Left ventricle myocardium superior (tissue), 1 donor: ENCODE measurements around the gene TOGARAM2. TPM values are rescaled to one million over a fixed set of nuclear protein-coding genes. Genes with fewer than 3 reads are reported as not detected.
"Not testable (repeated sequence)": the region's sequence is repeated elsewhere in the genome, so short reads cannot be mapped to it uniquely, and the experiment has no call there.

Source experiments
- ATAC-seq: fragments of 200-7000 bp; cut with Tn5 transposase; one replicate; pipeline ENCODE4 v1.9.1; 2020; ENCODE audit warnings: mild to moderate bottlenecking, moderate library complexity
- DNase-seq: peaks from one replicate; pipeline ENCODE4 v3.0.0-alpha.2; 2020
- intact Hi-C: fragments of 100-400 bp; cut with micrococcal nuclease; formaldehyde crosslinking; loops from one replicate; pipeline ENCODE4 v1.11.0; 2022
- total RNA-seq: library from RNA; stranded (reverse); fragmentation: NEBNext Ultra II Directional; extraction: Animal tissue kit (Norgen Biotek cat#: 25700); gene quantifications from one replicate; pipeline ENCODE4 v1.2.1, GENCODE V29; 2021
- donor health status: DM: no; HTN: yes; CAD: no; lungs with severe emphysema.

TOGARAM2 gene
- total RNA-seq, 1 donor from 2014 or later: 43.9 TPM

- intact Hi-C loops: no loop called here
- no peak for DNase-seq
- no peak for ATAC-seq
Measured at GRCh38 chr2:28974252-28974651, 6.8 kb upstream of the TOGARAM2 start.

GRCh38 chr2:28975671-28976070, 5.4 kb upstream of the TOGARAM2 start:
- intact Hi-C loops: no loop called here
- ATAC-seq (no peak), DNase-seq (no peak)

- intact Hi-C loops: no loop called here
- no peak for DNase-seq
Measured at GRCh38 chr2:28976584-28976983, 4.5 kb upstream of the TOGARAM2 start.

GRCh38 chr2:28977176-28977875, 3.8 kb upstream of the TOGARAM2 start:
- ATAC-seq: no peak
- no peak for DNase-seq

More at GRCh38 chr2:28976584-28976983, 4.5 kb upstream of the TOGARAM2 start:
- ATAC-seq: peak; percentile 72

GRCh38 chr2:28978001-28978400, 3.1 kb upstream of the TOGARAM2 start:
- DNase-seq, ATAC-seq, intact Hi-C loops: not testable (repeated sequence)

More at GRCh38 chr2:28977176-28977875, 3.8 kb upstream of the TOGARAM2 start:
- intact Hi-C loops: no loop called here

- intact Hi-C loops: no loop called here
- DNase-seq: no peak
- ATAC-seq: no peak
Measured at GRCh38 chr2:28978606-28979005, 2.5 kb upstream of the TOGARAM2 start.

GRCh38 chr2:28979041-28979440, 2.1 kb upstream of the TOGARAM2 start:
- no peak for DNase-seq
- intact Hi-C loops: no loop called here
- ATAC-seq: no peak

- intact Hi-C loops: no loop called here
- ATAC-seq: peak; percentile 11
- peak; percentile 67 for DNase-seq
Measured at GRCh38 chr2:28979576-28980366, 1.3 kb upstream of the TOGARAM2 start.

- ATAC-seq (no peak), DNase-seq (no peak)
- intact Hi-C loops: no loop called here
Measured at GRCh38 chr2:28980368-28981015, 606 bp upstream of the TOGARAM2 start.

GRCh38 chr2:28981620-28982376, 700 bp downstream of the TOGARAM2 start:
- peak; percentile 54 for ATAC-seq
- DNase-seq: no peak
- intact Hi-C loops: no loop called here

GRCh38 chr2:28982381-28982950, 1.4 kb downstream of the TOGARAM2 start:
- no peak for ATAC-seq
- intact Hi-C loops: no loop called here

GRCh38 chr2:28986429-28986828, 5.3 kb downstream of the TOGARAM2 start:
- no peak for ATAC-seq
- no peak for DNase-seq
- intact Hi-C loops: no loop called here

More at GRCh38 chr2:28982381-28982950, 1.4 kb downstream of the TOGARAM2 start:
- no peak for DNase-seq

- intact Hi-C loops: no loop called here
- DNase-seq (no peak), ATAC-seq (no peak)
Measured at GRCh38 chr2:28989973-28990372, 8.9 kb downstream of the TOGARAM2 start.

GRCh38 chr2:28990445-28990844, 9.3 kb downstream of the TOGARAM2 start:
- intact Hi-C loops: no loop called here
- no peak for ATAC-seq
- no peak for DNase-seq

- DNase-seq (peak; percentile 53), ATAC-seq (peak; percentile 48)
Measured at GRCh38 chr2:28991021-28991420, 9.9 kb downstream of the TOGARAM2 start.

GRCh38 chr2:28991460-28991859, 10.4 kb downstream of the TOGARAM2 start:
- DNase-seq (no peak), ATAC-seq (no peak)
- intact Hi-C loops: no loop called here

More at GRCh38 chr2:28991021-28991420, 9.9 kb downstream of the TOGARAM2 start:
- intact Hi-C loops: no loop called here

- intact Hi-C loops: no loop called here
- DNase-seq (peak; percentile 53), ATAC-seq (peak; percentile 67)
Measured at GRCh38 chr2:28993206-28993960, 12.3 kb downstream of the TOGARAM2 start.

- intact Hi-C loops: no loop called here
- ATAC-seq (no peak), DNase-seq (peak; percentile 18)
Measured at GRCh38 chr2:28994074-28994473, 13.0 kb downstream of the TOGARAM2 start.
